Natural killer cell (primary cell): ENCODE measurements around the gene GABRA1. TPM values are rescaled to one million over a fixed set of nuclear protein-coding genes. Genes with fewer than 3 reads are reported as not detected.

Source experiments
- ATAC-seq, 3 donors: fragments of 150-1000 bp in 2 of 3; fragments of 200-7000 bp in 1 of 3; cut with Tn5 transposase; 1 replicate in 1 of 3; 2 replicates in 2 of 3; pipeline ENCODE4 v1.10.0; 2021; ENCODE audit warnings: mild to moderate bottlenecking in 2 of 3, moderate library complexity in 2 of 3
- DNase-seq, 2 donors: peaks; one replicate each; pipeline versions ENCODE4 v3.0.0 to v3.0.0-alpha.2; 2013 to 2021; ENCODE audit warnings: mixed read lengths in 1 of 2
- H3K27ac ChIP-seq: one replicate; pipeline ENCODE4 v1.5.1; 2013; ENCODE audit warnings: mild to moderate bottlenecking, low read length
- H3K27me3 ChIP-seq: one replicate; pipeline ENCODE4 v1.6.1; 2013; ENCODE audit warnings: low read length; ENCODE audit not compliant: control insufficient read depth, insufficient read depth
- H3K36me3 ChIP-seq: one replicate; pipeline ENCODE4 v1.6.1; 2013; ENCODE audit warnings: low read length; ENCODE audit not compliant: control insufficient read depth, insufficient read depth
- H3K4me1 ChIP-seq: one replicate; pipeline ENCODE4 v1.6.1; 2013; ENCODE audit warnings: low read length; ENCODE audit not compliant: control insufficient read depth, insufficient read depth
- H3K4me3 ChIP-seq: one replicate; pipeline ENCODE4 v1.5.1; 2013; ENCODE audit warnings: low read length
- H3K9me3 ChIP-seq: one replicate; pipeline ENCODE4 v1.6.1; 2013; ENCODE audit warnings: low read length; ENCODE audit not compliant: control insufficient read depth, insufficient read depth
- H3K27ac Mint-ChIP-seq, 2 donors: one replicate each; pipeline ENCODE4 v1.8.0; 2022; ENCODE audit warnings: mild to moderate bottlenecking in 2 of 2, mixed read lengths in 2 of 2, moderate library complexity in 1 of 2
- H3K27me3 Mint-ChIP-seq, 2 donors: one replicate each; pipeline ENCODE4 v1.8.0; 2022; ENCODE audit warnings: low read depth in 2 of 2, mixed read lengths in 2 of 2
- H3K36me3 Mint-ChIP-seq: one replicate; pipeline ENCODE4 v1.8.0; 2022; ENCODE audit warnings: mixed read lengths
- H3K4me1 Mint-ChIP-seq, 2 donors: one replicate each; pipeline ENCODE4 v1.8.0; 2022; ENCODE audit warnings: mixed read lengths in 2 of 2
- H3K4me3 Mint-ChIP-seq: one replicate; pipeline ENCODE4 v1.8.0; 2022; ENCODE audit warnings: mild to moderate bottlenecking, moderate library complexity, mixed read lengths
- H3K9me3 Mint-ChIP-seq, 2 donors: one replicate each; pipeline ENCODE4 v1.8.0; 2022; ENCODE audit warnings: mixed read lengths in 2 of 2
- WGBS: methylation state at CpG from one replicate; pipeline ENCODE4 v1.1.7; 2013; ENCODE audit warnings: missing lambda C conversion rate; ENCODE audit not compliant: insufficient coverage; 5-methylcytosine and 5-hydroxymethylcytosine counted together
- intact Hi-C: fragments of 100-400 bp; cut with micrococcal nuclease; formaldehyde crosslinking; loops from one replicate; pipeline ENCODE4 v1.14.2; 2022
- total RNA-seq, 4 donors: library from RNA; stranded (reverse); fragments of 120-200 nt in 1 of 4; gene quantifications; one replicate each; pipeline versions ENCODE4 v1.2.3 to v1.2.4, GENCODE V29; 2013 to 2022
- TF ChIP-seq, protein P1 (sequence below): fragments of 200-600 bp; IDR thresholded peaks from one replicate; pipeline ENCODE4 v1.8.0; 2022; ENCODE audit warnings: antibody characterized with exemption

Gene GABRA1
- total RNA-seq, 3 donors from 2014 or later (not counting 1 experiment from before 2014, with no cell fraction given) = not detected

DNA sequence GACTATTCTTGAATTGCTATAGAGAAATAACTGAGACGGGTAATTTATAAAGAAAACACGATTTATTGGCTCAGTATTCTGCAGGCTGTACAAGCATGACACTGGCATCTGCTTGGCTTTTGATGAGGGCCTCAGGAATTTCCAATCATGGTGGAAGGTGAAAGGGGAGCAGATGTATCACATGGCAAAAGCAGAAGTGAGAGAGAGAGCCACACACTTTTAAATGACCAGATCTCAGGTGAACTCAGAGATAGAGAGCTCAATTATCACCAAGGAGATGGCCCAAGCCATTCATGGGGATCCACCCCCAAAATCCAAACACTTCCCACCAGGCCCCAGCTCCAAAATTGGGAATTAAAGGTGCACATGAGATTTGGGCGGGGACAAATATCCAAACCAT, 15.3 kb downstream of the GABRA1 start:
- 82% methylated on average over 3 of the region's 3 CpGs for WGBS
- TF ChIP-seq, protein P1, sequence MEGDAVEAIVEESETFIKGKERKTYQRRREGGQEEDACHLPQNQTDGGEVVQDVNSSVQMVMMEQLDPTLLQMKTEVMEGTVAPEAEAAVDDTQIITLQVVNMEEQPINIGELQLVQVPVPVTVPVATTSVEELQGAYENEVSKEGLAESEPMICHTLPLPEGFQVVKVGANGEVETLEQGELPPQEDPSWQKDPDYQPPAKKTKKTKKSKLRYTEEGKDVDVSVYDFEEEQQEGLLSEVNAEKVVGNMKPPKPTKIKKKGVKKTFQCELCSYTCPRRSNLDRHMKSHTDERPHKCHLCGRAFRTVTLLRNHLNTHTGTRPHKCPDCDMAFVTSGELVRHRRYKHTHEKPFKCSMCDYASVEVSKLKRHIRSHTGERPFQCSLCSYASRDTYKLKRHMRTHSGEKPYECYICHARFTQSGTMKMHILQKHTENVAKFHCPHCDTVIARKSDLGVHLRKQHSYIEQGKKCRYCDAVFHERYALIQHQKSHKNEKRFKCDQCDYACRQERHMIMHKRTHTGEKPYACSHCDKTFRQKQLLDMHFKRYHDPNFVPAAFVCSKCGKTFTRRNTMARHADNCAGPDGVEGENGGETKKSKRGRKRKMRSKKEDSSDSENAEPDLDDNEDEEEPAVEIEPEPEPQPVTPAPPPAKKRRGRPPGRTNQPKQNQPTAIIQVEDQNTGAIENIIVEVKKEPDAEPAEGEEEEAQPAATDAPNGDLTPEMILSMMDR = no peak
- Histone ChIP-seq H3K36me3 (no peaks in the 10 kb centered on the region), H3K4me3 (no peak overlapping the region), H3K27me3 (no peaks in the 10 kb centered on the region), H3K4me1 (no peaks in the 10 kb centered on the region), H3K27ac (no peak overlapping the region), H3K9me3 (no peaks in the 10 kb centered on the region)
- intact Hi-C loops = no loop called here
- Mint-ChIP-seq H3K36me3 (no peaks in the 10 kb centered on the region), H3K4me1 (no peaks in the 10 kb centered on the region), H3K27me3 (no peaks in the 10 kb centered on the region), H3K27ac (no peak overlapping the region), H3K9me3 (peaks cover 0 to 5% of the 10 kb centered on the region in 2 donors), H3K4me3 (no peak overlapping the region)
- DNase-seq = no peak
- ATAC-seq = no peak

DNA sequence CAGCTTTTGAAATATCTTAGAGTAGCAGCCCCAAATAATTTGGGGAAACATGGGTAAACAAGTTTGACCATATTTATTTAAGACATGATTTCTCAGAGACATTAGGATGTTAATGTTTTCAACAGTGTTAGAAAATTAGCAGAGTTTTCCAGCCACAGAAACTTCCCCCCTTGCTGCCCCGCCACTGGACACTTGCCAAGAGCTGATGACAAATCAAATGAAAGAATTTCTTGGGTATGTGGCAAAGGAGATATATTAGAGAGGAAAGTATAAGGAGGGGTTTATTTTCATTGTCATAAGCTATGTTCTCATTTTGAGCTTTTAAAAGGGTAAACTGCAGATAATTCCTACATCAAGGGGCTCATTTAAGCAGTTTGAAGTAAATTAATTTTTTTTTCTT, 15.9 kb downstream of the GABRA1 start:
- Histone ChIP-seq H3K4me3 (no peak overlapping the region), H3K27ac (no peak overlapping the region), H3K27me3 (no peaks in the 10 kb centered on the region), H3K36me3 (no peaks in the 10 kb centered on the region), H3K9me3 (no peaks in the 10 kb centered on the region), H3K4me1 (no peaks in the 10 kb centered on the region)
- DNase-seq = no peak
- Mint-ChIP-seq H3K36me3 (no peaks in the 10 kb centered on the region), H3K27ac (no peak overlapping the region), H3K27me3 (no peaks in the 10 kb centered on the region), H3K9me3 (peaks cover 0 to 3% of the 10 kb centered on the region in 2 donors), H3K4me3 (no peak overlapping the region), H3K4me1 (no peaks in the 10 kb centered on the region)
- no CpG with 5 or more reads among the region's 1 CpG for WGBS
- intact Hi-C loops = no loop called here
- TF ChIP-seq, protein P1 = no peak
- no peak for ATAC-seq

DNA sequence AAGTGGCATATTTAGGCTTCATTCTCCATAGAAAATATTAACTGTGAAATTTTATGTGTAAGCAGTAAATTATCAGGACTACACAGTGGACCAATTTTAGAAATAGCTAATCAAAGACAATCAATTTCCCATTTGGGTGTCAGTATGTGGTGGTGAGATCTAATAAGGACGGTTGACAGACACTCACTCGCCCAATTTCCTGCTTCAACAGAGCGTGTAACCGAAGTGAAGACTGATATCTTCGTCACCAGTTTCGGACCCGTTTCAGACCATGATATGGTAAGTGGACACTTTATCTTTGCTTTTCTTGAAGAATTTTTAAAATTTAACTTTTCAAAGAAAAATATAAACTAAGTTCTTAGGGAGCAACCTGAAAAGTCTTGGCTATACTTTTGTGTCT, 17.6 kb downstream of the GABRA1 start:
- no peaks in the 10 kb centered on the region for H3K27me3 ChIP-seq
- no peak overlapping the region for H3K4me3 Mint-ChIP-seq
- H3K9me3 ChIP-seq = no peaks in the 10 kb centered on the region
- WGBS = 86% methylated on average over 7 of the region's 7 CpGs
- H3K4me1 Mint-ChIP-seq = no peaks in the 10 kb centered on the region
- peaks cover 3% of the 10 kb centered on the region in 2 donors for H3K9me3 Mint-ChIP-seq
- no peak for DNase-seq
- TF ChIP-seq, protein P1 = no peak
- intact Hi-C loops = no loop called here
- no peak overlapping the region for H3K27ac ChIP-seq
- no peaks in the 10 kb centered on the region for H3K4me1 ChIP-seq
- H3K27me3 Mint-ChIP-seq = no peaks in the 10 kb centered on the region
- H3K36me3 ChIP-seq = no peaks in the 10 kb centered on the region
- no peaks in the 10 kb centered on the region for H3K36me3 Mint-ChIP-seq
- H3K27ac Mint-ChIP-seq = no peak overlapping the region
- no peak overlapping the region for H3K4me3 ChIP-seq
- ATAC-seq = no peak

DNA sequence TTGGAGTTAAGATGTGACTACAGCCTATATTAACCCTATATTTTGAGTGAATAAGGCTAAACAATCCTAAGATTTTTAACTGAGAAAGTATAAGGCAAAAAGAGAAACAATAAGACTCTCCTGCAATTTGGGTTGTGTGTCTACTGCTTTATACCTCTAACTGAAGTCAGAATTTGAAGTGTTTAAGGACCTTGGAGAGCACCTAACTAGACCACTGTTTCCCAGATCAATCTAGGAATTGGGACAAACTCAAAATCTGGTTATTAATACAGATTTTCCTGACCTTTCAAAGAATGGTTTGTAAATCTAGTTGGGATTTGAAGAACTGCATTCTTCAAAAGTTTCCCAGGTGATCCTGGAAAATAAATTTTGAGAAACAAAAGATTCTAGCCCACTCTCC, 42.1 kb downstream of the GABRA1 start:
- no peaks in the 10 kb centered on the region for H3K36me3 Mint-ChIP-seq
- H3K4me3 ChIP-seq = no peak overlapping the region
- intact Hi-C loops = no loop called here
- H3K27me3 ChIP-seq = no peaks in the 10 kb centered on the region
- no peaks in the 10 kb centered on the region for H3K4me1 Mint-ChIP-seq
- DNase-seq (no peak), ATAC-seq (no peak)
- no peak overlapping the region for H3K4me3 Mint-ChIP-seq
- H3K27ac Mint-ChIP-seq = no peak overlapping the region
- H3K27me3 Mint-ChIP-seq = no peaks in the 10 kb centered on the region
- no peak overlapping the region for H3K27ac ChIP-seq
- H3K4me1 ChIP-seq = no peaks in the 10 kb centered on the region
- TF ChIP-seq, protein P1 = no peak
- peaks cover 2 to 11% of the 10 kb centered on the region in 2 donors for H3K9me3 Mint-ChIP-seq
- H3K9me3 ChIP-seq = no peaks in the 10 kb centered on the region
- H3K36me3 ChIP-seq = no peaks in the 10 kb centered on the region
